Left ventricle myocardium superior (tissue), 1 donor: ENCODE results near the gene ICE2. TPM values are rescaled to one million over a fixed set of nuclear protein-coding genes. Genes with fewer than 3 reads are reported as not detected.

Experiments used
- ATAC-seq: fragments of 200-7000 bp; cut with Tn5 transposase; one replicate; pipeline ENCODE4 v1.9.1; 2020; ENCODE audit warnings: mild to moderate bottlenecking, moderate library complexity
- DNase-seq: peaks from one replicate; pipeline ENCODE4 v3.0.0-alpha.2; 2020
- intact Hi-C: fragments of 100-400 bp; cut with micrococcal nuclease; formaldehyde crosslinking; loops from one replicate; pipeline ENCODE4 v1.11.0; 2022
- total RNA-seq: library from RNA; stranded (reverse); fragmentation: NEBNext Ultra II Directional; extraction: Animal tissue kit (Norgen Biotek cat#: 25700); gene quantifications from one replicate; pipeline ENCODE4 v1.2.1, GENCODE V29; 2021
- donor health status: DM: no; HTN: yes; CAD: no; lungs with severe emphysema.

The ICE2 gene
- total RNA-seq, 1 donor from 2014 or later = 23.0 TPM

- DNase-seq (no peak), ATAC-seq (peak; percentile 79)
- intact Hi-C loops = no loop called here
These were observed 99.2 kb downstream of the ICE2 start for GRCh38 chr15:60379525-60380274.

GRCh38 chr15:60379185-60379524 is 99.8 kb downstream of the ICE2 start:
- no peak for DNase-seq
- no peak for ATAC-seq
- intact Hi-C loops = no loop called here

GRCh38 chr15:60376677-60377095 is 102.3 kb downstream of the ICE2 start:
- ATAC-seq = no peak

GRCh38 chr15:60375306-60375705 is 103.6 kb downstream of the ICE2 start:
- intact Hi-C loops = no loop called here
- ATAC-seq (no peak), DNase-seq (no peak)

More at GRCh38 chr15:60376677-60377095, 102.3 kb downstream of the ICE2 start:
- intact Hi-C loops = no loop called here
- DNase-seq = no peak

GRCh38 chr15:60374628-60375081 is 104.3 kb downstream of the ICE2 start:
- intact Hi-C loops = no loop called here
- ATAC-seq (peak; percentile 68), DNase-seq (peak; percentile 50)

GRCh38 chr15:60374209-60374608 is 104.7 kb downstream of the ICE2 start:
- DNase-seq = no peak
- intact Hi-C loops = no loop called here
- ATAC-seq = no peak

GRCh38 chr15:60373745-60374144 is 105.2 kb downstream of the ICE2 start:
- DNase-seq (no peak), ATAC-seq (peak; percentile 8)
- intact Hi-C loops = no loop called here

- intact Hi-C loops = no loop called here
- DNase-seq = no peak
- ATAC-seq = no peak
These were observed 105.6 kb downstream of the ICE2 start for GRCh38 chr15:60373327-60373726.

- no peak for ATAC-seq
- no peak for DNase-seq
- intact Hi-C loops = no loop called here
These were observed 106.2 kb downstream of the ICE2 start for GRCh38 chr15:60372756-60373155.

GRCh38 chr15:60372227-60372626 is 106.7 kb downstream of the ICE2 start:
- ATAC-seq (no peak), DNase-seq (no peak)
- intact Hi-C loops = no loop called here

GRCh38 chr15:60371175-60372051 is 107.5 kb downstream of the ICE2 start:
- intact Hi-C loops = no loop called here
- ATAC-seq (peak; percentile 66), DNase-seq (peak; percentile 57)

- no peak for ATAC-seq
- intact Hi-C loops = no loop called here
- DNase-seq = no peak
These were observed 108.1 kb downstream of the ICE2 start for GRCh38 chr15:60370869-60371136.

GRCh38 chr15:60370105-60370868 is 108.7 kb downstream of the ICE2 start:
- ATAC-seq (peak; percentile 47), DNase-seq (no peak)
- intact Hi-C loops = no loop called here

GRCh38 chr15:60369696-60370095 is 109.2 kb downstream of the ICE2 start:
- DNase-seq = no peak
- intact Hi-C loops = no loop called here
- no peak for ATAC-seq

Other genes starting within 250 kb of the ICE2 start
- gene ANXA2, start 81.2 kb downstream of the ICE2 start, total RNA-seq = 162 TPM